ENCODE measurements around the gene TMPRSS11B.
"Not testable (repeated sequence)": the region's sequence is repeated elsewhere in the genome, so short reads cannot be mapped to it uniquely, and the experiment has no call there.

TMPRSS11B gene

GRCh38 chr4:68240620-68241019 lies 4.9 kb downstream of the TMPRSS11B start:
- no peak for DNase-seq (ENCODE audit: extremely low spot score, insufficient read length, low read depth)
- FAIRE-seq, result no peak

- FAIRE-seq (no peak), DNase-seq (ENCODE audit: extremely low spot score, insufficient read length, low read depth) (no peak)
Measured at GRCh38 chr4:68228568-68228967, 16.9 kb downstream of the TMPRSS11B start.

DNA sequence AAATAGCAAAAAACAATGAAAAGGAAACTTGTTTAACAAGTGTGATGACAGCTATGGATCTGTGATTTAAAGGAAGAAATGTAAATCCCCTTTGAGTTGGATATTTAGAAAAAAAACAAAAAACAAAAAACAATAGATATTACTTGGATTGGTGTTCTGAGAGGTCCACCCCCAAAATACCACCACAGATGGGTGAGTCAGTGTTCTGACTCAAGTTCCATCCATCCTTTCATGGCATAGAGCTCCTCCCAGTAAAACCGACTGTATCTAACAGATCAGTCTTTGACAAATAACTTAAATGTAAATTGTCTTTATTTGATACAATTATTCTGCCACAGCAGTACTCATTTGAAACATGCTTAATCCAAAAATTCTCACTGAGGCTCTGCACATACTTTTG lies 27.4 kb downstream of the TMPRSS11B start:
- FAIRE-seq, result no peak

DNA sequence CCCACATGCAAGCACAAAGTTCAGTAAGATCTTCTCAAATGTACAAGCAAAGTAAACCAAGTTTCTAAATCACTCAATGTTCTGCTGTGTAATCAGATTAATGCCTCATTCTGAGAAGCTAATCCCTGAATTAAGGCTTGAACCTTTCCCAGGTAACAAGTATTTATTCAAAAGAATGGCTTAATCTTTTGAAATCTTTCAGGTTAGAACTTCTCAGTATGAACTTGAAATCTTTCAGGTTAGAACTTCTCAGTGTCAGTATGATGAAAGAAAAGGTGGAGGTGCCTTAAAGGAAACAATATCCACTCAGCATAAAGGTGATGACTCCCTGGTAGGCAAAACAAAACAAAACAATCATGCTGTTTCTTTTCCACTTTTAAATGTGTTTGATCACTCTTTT lies 29.0 kb downstream of the TMPRSS11B start:
- no peak for DNase-seq (ENCODE audit: extremely low spot score, insufficient read length, low read depth)
- FAIRE-seq, result no peak

More for the DNA sequence above, 27.4 kb downstream of the TMPRSS11B start:
- DNase-seq (ENCODE audit: extremely low spot score, insufficient read length, low read depth), result no peak

DNA sequence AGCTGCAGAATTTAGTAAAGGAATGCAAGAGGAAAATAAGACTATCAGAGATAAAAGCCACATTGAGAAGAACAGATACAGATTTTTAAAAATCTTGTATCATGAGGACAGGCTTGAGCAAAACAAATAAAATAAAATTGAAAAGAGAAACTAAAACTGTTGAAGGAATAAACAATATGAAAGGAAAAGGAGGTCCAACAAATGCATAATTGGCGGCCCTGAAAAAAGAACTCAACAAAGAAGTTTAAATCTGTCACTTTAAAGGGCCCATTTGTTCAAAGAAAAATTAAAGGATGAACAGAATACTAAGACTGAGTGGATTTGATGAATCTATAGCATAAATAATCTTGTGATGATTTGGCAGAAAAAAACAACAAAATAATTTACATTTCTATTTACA lies 36.5 kb downstream of the TMPRSS11B start:
- no peak for FAIRE-seq
- DNase-seq (ENCODE audit: extremely low spot score, insufficient read length, low read depth), result no peak

- DNase-seq (ENCODE audit: extremely low spot score, insufficient read length, low read depth); FAIRE-seq: not testable (repeated sequence)
Measured at GRCh38 chr4:68194305-68194704, 51.2 kb downstream of the TMPRSS11B start.

DNA sequence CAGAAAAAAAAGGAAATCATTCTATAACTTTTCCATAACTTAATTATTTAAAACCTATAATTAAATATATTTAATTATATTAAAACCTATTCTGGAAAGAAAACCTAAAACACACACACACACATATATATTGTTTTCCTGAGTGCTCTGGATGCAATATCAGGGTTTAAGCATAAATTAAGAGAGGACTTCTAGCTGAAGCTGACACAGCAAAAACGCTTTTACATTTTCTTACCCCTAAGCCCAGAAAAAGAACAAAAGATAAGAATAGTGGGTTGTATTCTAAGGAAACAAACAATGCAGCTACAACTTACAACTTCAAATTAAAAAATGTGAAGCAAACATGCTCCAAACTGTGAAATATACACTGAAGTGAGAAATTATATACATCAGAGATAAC lies 52.3 kb downstream of the TMPRSS11B start:
- DNase-seq (ENCODE audit: extremely low spot score, insufficient read length, low read depth), result no peak
- no peak for FAIRE-seq

GRCh38 chr4:68187145-68187544 lies 58.3 kb downstream of the TMPRSS11B start:
- no peak for FAIRE-seq
- DNase-seq (ENCODE audit: extremely low spot score, insufficient read length, low read depth), result no peak

GRCh38 chr4:68184923-68185322 lies 60.6 kb downstream of the TMPRSS11B start:
- no peak for FAIRE-seq
- no peak for DNase-seq (ENCODE audit: extremely low spot score, insufficient read length, low read depth)

DNA sequence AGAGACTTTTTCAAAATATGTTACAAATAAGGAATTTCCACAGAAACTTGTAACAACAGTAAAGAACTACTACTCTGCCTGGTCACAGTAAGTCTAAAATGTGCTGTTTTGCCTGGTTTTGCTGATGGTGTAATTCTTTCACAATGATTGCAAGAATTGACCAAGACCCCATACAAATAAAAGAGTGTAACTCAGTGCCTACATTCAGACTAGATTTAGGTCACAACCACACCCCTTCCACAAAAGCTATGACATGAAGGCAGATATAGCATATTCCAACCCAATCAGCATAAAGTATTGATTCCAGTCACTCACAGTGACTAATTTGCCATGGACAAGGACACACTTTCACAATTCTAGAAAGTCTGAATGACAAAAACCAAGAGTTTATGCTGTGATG lies 62.1 kb downstream of the TMPRSS11B start:
- DNase-seq (ENCODE audit: extremely low spot score, insufficient read length, low read depth), result no peak
- no peak for FAIRE-seq

GRCh38 chr4:68182382-68182820 lies 63.1 kb downstream of the TMPRSS11B start:
- DNase-seq (ENCODE audit: extremely low spot score, insufficient read length, low read depth) (no peak), FAIRE-seq (no peak)

- FAIRE-seq (no peak), DNase-seq (ENCODE audit: extremely low spot score, insufficient read length, low read depth) (no peak)
Measured at GRCh38 chr4:68180849-68181526, 64.5 kb downstream of the TMPRSS11B start.

DNA sequence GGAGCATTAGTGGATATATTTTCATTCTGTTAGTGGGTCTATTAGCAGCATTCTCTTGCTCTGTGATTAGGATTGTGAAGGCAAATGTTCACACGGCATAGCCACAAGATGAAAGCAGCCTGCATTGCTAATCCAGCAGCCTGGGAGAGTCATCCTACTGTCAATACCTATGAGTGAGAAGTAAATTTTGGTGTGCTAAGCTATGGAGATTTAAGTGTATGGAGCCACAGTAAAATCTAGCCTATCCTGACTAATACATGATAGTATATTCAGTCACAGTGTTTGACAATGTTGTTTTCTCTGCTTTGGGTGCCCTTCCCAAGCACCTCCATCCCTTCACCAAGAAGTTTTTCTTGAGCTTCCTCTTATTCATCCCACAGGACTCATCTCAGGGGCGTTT lies 68.6 kb downstream of the TMPRSS11B start:
- DNase-seq (ENCODE audit: extremely low spot score, insufficient read length, low read depth), result no peak

More for the DNA sequence above, 68.6 kb downstream of the TMPRSS11B start:
- FAIRE-seq, result no peak

Measured in GM18507 (cell line).